Ovary (tissue), 9 donors: ENCODE measurements around the gene RHOV. TPM values are rescaled to one million over a fixed set of nuclear protein-coding genes. Genes with fewer than 3 reads are reported as not detected.

ENCODE experiments used
- DNase-seq, 5 donors: peaks; one replicate each; pipeline ENCODE4 v3.0.0-alpha.2; 2019 to 2020
- H3K27ac ChIP-seq, 2 donors: fragments of 200-600 bp; one replicate each; pipeline versions ENCODE4 v1.5.1 to v1.8.0; 2019 to 2022
- H3K27me3 ChIP-seq: fragments of 200-600 bp; one replicate; pipeline ENCODE4 v1.8.0; 2022
- H3K36me3 ChIP-seq: fragments of 200-600 bp; sonication (generic); one replicate; pipeline ENCODE4 v1.5.1; 2019
- H3K4me1 ChIP-seq: one replicate; pipeline ENCODE4 v1.8.1; 2013; ENCODE audit warnings: mild to moderate bottlenecking, moderate library complexity; ENCODE audit not compliant: insufficient read depth
- H3K4me3 ChIP-seq: fragments of 200-600 bp; sonication (generic); one replicate; pipeline ENCODE4 v1.5.1; 2017
- H3K9me3 ChIP-seq, 2 donors: fragments of 200-600 bp in 1 of 2; sonication (generic) in 1 of 2; one replicate each; pipeline versions ENCODE4 v1.5.1 to v1.8.1; 2013 to 2019; ENCODE audit warnings: mild to moderate bottlenecking in 1 of 2, moderate library complexity in 1 of 2
- EP300 ChIP-seq: sonication (generic); formaldehyde crosslinking; IDR thresholded peaks from one replicate; pipeline ENCODE4 v1.6.1; 2017; ENCODE audit warnings: antibody characterized with exemption
- POLR2A ChIP-seq: fragments of 450-650 bp; IDR thresholded peaks from one replicate; pipeline ENCODE4 v1.6.1; 2017; ENCODE audit warnings: antibody characterized with exemption, mild to moderate bottlenecking, moderate library complexity
- WGBS, 3 donors: extraction: QIAGEN DNeasy Blood & Tissue Kit in 1 of 3; methylation state at CpG; one replicate each; pipeline versions ENCODE4 v1.1.5 to v1.1.7; 2013 to 2017; 5-methylcytosine and 5-hydroxymethylcytosine counted together
- intact Hi-C, 4 donors: fragments of 100-400 bp; cut with DNase I; formaldehyde crosslinking; loops; one replicate each; pipeline versions ENCODE4 v1.11.0 to v1.15.1; 2022 to 2023
- polyA plus RNA-seq, 2 donors: library from polyadenylated mRNA; stranded (reverse); fragments of 200-250 nt in 1 of 2; fragments of 350-450 nt in 1 of 2; fragmentation: Illumina TruSeq in 1 of 2; extraction: RNeasy Lipid Tissue Mini Kit (QIAGEN cat#74804) in 1 of 2; gene quantifications; one replicate each; pipeline ENCODE4 v1.2.3, GENCODE V29; 2013 to 2014
- total RNA-seq, 7 donors: library from RNA; depleted of rRNA in 2 of 7; stranded (reverse); fragments of >200 nt in 2 of 7; fragmentation: NEBNext Ultra II Directional in 3 of 7; extraction: Animal tissue kit (Norgen Biotek cat#: 25700) in 3 of 7; gene quantifications; one replicate each; pipeline versions ENCODE4 v1.1.0 to v1.2.4, GENCODE V29; 2016 to 2023
- TF ChIP-seq, protein P1 (sequence below), 3 donors: fragments of 450-650 bp in 2 of 3; fragments of 200-600 bp in 1 of 3; IDR thresholded peaks; one replicate each; pipeline versions ENCODE4 v1.5.1 to v1.8.0; 2016 to 2022; ENCODE audit warnings: antibody characterized with exemption in 3 of 3, mild to moderate bottlenecking in 1 of 3
- donor health status: DM: no; HTN: no; CAD: no; lungs with moderate emphysema.
- donor health status: DM: no; HTN: no; CAD: no.
- donor health status: Bipolar disorder and iron deficiency.
- donor health status: DM: yes; HTN: yes; CAD: no.
- donor health status: DM: no; HTN: no; CAD: no.
- donor health status: DM: yes; HTN: yes; CAD: no.

RHOV gene
- total and polyA plus RNA-seq, 9 donors = 0.07 to 3.4 (median 0.26) TPM; not detected in 3

DNA sequence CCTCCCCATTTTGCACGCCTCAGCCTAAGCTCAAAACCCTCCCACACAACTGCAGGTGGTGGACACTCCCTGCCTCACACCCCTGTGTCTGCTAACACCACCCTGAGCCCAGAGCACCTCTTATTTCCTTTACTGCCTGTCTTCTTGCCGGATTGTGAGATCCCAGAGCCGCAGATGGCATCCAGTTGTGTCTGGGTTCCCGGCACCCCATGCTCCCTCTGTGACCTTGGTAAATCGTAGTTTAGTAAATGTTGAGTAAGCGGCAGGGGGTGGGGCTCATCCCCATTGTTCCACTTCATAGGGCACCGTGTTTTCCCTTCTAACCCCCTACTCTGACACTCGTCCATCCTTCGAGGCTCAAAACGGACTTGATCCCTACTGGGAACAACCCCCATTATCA lies 15.3 kb downstream of the RHOV start:
- intact Hi-C loops = loop anchor here in 2 of 4 donors (5.0 to 10.0 kb wide), 3 partner anchors 34 to 329 kb away; partner anchors contain the start of gene VPS18 (in 1 of the 2)
- no peak for DNase-seq
- Histone ChIP-seq H3K4me3 (no peak overlapping the region), H3K27me3 (no peaks in the 10 kb centered on the region), H3K36me3 (no peaks in the 10 kb centered on the region), H3K9me3 (no peaks in the 10 kb centered on the region), H3K27ac (no peak overlapping the region), H3K4me1 (no peaks in the 10 kb centered on the region)
- no peak for TF ChIP-seq EP300
- TF ChIP-seq, protein P1, sequence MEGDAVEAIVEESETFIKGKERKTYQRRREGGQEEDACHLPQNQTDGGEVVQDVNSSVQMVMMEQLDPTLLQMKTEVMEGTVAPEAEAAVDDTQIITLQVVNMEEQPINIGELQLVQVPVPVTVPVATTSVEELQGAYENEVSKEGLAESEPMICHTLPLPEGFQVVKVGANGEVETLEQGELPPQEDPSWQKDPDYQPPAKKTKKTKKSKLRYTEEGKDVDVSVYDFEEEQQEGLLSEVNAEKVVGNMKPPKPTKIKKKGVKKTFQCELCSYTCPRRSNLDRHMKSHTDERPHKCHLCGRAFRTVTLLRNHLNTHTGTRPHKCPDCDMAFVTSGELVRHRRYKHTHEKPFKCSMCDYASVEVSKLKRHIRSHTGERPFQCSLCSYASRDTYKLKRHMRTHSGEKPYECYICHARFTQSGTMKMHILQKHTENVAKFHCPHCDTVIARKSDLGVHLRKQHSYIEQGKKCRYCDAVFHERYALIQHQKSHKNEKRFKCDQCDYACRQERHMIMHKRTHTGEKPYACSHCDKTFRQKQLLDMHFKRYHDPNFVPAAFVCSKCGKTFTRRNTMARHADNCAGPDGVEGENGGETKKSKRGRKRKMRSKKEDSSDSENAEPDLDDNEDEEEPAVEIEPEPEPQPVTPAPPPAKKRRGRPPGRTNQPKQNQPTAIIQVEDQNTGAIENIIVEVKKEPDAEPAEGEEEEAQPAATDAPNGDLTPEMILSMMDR (IDR thresholded peaks at IDR 0.05) = no peak
- no peak for TF ChIP-seq POLR2A
- 42 to 54% (median 43%) methylated on average over 10 of the region's 10 CpGs for WGBS, 3 donors

DNA sequence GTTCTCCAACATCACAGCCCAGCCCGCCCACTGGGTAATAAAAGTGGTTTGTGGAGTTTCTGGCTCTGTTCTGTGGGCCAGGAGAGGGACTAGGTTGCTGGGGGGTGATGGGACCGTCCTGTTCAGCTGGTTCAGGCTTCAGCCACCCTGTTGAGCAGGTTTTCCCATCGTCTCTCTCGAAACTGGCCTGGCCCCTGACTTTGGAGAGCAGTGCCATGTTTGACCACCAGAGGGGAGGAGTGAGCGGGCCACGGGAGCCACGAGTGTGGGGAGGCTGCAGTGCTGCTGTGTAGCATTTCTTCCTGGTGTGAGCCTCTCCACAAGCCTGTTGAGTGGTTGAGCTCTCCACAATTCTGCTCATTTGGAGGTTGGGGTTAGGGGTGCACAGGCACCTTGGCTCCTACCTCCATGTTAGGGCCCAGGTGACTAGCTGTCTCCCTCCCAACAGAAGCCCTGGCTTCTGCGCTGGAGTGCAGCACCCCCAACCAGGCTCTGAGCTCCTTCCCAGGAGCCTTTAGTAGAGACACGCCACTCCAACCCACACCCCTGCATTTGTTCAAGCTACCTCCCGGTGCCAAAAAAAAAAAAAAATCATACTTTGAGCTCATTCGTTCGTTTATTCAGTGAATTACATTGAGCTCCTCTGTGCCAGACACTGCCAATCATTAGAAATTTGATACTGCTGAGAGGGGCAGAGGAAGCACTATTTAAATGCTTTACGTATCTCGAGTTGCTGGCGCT lies 16.3 kb downstream of the RHOV start:
- Histone ChIP-seq H3K9me3 (no peaks in the 10 kb centered on the region), H3K4me1 (no peaks in the 10 kb centered on the region), H3K36me3 (no peaks in the 10 kb centered on the region), H3K27ac (no peak overlapping the region), H3K27me3 (no peaks in the 10 kb centered on the region), H3K4me3 (no peak overlapping the region)
- DNase-seq = peak; percentile 46 to 79 (median 66)
- intact Hi-C loops = loop anchor here in 2 of 4 donors (5.0 to 10.0 kb wide), 3 partner anchors 35 to 330 kb away; partner anchors contain the start of gene VPS18 (in 1 of the 2)
- no peak for TF ChIP-seq POLR2A
- TF ChIP-seq, protein P1 (IDR thresholded peaks at IDR 0.05) = peak; percentile 78 to 82 (median 82)
- WGBS, 3 donors = 15 to 19% (median 15%) methylated on average over 15 of the region's 15 CpGs

DNA sequence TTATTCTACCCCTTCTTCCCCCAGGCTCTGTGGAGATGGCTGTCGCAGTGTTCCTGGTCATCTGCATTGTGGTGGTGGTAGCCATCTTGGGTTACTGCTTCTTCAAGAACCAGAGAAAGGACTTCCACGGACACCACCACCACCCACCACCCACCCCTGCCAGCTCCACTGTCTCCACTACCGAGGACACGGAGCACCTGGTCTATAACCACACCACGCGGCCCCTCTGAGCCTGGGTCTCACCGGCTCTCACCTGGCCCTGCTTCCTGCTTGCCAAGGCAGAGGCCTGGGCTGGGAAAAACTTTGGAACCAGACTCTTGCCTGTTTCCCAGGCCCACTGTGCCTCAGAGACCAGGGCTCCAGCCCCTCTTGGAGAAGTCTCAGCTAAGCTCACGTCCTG lies 17.3 kb downstream of the RHOV start:
- 69 to 79% (median 72%) methylated on average over 7 to 8 of the region's 8 CpGs for WGBS, 3 donors
- DNase-seq = no peak
- H3K27me3 ChIP-seq = no peaks in the 10 kb centered on the region
- H3K4me1 ChIP-seq = no peaks in the 10 kb centered on the region
- no peak overlapping the region for H3K27ac ChIP-seq
- no peak for TF ChIP-seq POLR2A
- TF ChIP-seq, protein P1 (IDR thresholded peaks at IDR 0.05) = no peak
- no peak for TF ChIP-seq EP300
- no peaks in the 10 kb centered on the region for H3K9me3 ChIP-seq
- H3K36me3 ChIP-seq = no peaks in the 10 kb centered on the region
- intact Hi-C loops = loop anchor here in 2 of 4 donors (5.0 to 10.0 kb wide), 3 partner anchors 36 to 331 kb away; partner anchors contain the start of gene VPS18 (in 1 of the 2)
- no peak overlapping the region for H3K4me3 ChIP-seq

DNA sequence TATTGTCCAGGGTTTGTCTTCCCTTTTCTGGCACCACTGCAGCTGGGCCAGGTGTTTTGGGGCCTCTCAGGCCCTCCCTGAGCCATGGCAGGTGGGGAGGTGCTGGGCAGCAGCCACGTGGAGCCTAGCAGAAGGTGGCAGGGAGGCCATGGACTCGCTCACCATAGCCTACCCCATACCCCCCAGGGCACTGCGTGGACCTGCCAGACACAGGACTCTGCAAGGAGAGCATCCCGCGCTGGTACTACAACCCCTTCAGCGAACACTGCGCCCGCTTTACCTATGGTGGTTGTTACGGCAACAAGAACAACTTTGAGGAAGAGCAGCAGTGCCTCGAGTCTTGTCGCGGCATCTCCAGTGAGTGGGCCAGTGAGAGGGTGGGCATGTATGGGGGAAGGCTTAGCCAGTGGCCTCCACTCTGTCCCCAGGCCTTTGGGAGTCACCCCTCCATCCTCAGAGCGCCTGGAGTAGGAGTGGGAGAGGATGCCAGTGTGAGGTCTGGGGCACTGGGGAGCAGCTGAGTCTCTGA lies 18.3 kb downstream of the RHOV start:
- Histone ChIP-seq H3K4me3 (no peak overlapping the region), H3K36me3 (no peaks in the 10 kb centered on the region), H3K4me1 (no peaks in the 10 kb centered on the region), H3K9me3 (no peaks in the 10 kb centered on the region), H3K27me3 (no peaks in the 10 kb centered on the region), H3K27ac (no peak overlapping the region)
- 77 to 87% (median 83%) methylated on average over 13 of the region's 13 CpGs for WGBS, 3 donors
- TF ChIP-seq POLR2A (no peak), EP300 (no peak)
- TF ChIP-seq, protein P1 (IDR thresholded peaks at IDR 0.05) = no peak
- no peak for DNase-seq
- intact Hi-C loops = loop anchor here in 2 of 4 donors (5.0 to 10.0 kb wide), 3 partner anchors 37 to 332 kb away; partner anchors contain the start of gene VPS18 (in 1 of the 2)
